ENCODE results near the gene TSPAN13.

DNA sequence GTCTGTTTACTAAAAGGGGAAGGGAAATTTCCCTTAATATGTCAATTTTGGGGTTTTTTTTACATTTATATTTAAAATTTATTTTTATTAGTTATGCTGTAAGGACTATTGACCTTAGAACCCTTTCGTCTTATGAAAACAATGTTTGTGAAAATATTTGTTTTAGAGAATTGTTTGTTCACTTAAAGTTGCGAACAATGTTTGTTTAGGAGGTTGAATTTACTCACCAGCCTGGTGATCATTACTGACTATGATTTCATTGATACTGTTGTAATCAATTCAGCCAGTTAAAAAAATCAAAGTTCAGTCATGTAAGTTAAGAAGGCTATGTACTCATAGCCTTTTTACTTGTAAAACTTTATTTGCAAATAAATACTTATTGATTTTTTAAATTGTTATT lies 27.4 kb upstream of the TSPAN13 start:
- no peak for TF ChIP-seq FOXM1 (IDR thresholded peaks at IDR 0.05; ENCODE audit: borderline replicate concordance)
- TF ChIP-seq HDGF (IDR thresholded peaks at IDR 0.05; ENCODE audit: borderline replicate concordance): no peak
- no peak for TF ChIP-seq SP1 (IDR thresholded peaks at IDR 0.05)
- TF ChIP-seq SUZ12 (IDR thresholded peaks at IDR 0.05): no peak
- no peak for TF ChIP-seq TARDBP (IDR thresholded peaks at IDR 0.05)
- no peak for TF ChIP-seq FOXA1 (IDR thresholded peaks at IDR 0.05)
- no peak for TF ChIP-seq CTBP1 (IDR thresholded peaks at IDR 0.05; ENCODE audit: borderline replicate concordance)
